GM04503 (cell line): ENCODE measurements around the gene SHANK2.

Source experiments
- DNase-seq: peaks from one replicate; pipeline ENCODE4 v3.0.0-alpha.2; 2012; ENCODE audit warnings: low read depth

SHANK2 gene

DNA sequence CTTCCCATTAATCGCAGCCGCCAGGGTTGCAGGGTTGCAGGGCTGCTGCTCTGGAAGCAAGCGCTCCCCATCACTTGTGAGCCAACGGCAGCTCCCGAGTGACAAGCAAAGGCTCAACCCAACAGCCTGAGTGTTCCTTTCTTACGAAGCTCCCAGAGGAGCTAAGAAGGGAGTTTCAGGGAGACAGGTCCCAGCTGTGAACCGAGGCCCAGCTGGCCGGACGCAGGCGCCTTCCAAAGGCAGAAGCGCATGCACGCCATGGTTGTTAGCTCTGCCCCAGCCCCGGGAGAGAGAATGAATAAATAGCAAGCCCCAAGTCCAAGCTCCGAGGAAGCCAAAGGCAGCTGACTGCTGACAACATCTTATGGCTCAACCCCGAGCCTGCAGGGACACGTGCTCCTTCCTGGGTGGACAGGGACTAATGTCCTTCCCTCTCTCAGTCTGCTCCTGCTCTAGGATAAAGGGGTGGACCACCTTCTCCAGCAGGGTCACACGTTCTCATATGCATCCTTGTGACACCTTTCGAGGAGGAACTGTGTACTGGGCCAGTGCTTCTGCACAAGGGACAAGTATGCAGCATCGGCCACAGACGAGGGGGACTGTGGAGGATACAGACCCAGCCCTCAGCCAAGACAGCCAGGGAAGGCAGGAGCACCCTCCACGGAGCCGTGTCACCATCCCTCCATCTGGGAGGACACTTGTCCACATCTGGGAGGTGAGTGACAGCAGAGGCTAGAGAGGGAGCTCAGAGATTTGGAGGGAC lies 29.9 kb downstream of the SHANK2 start:
- no peak for DNase-seq

DNA sequence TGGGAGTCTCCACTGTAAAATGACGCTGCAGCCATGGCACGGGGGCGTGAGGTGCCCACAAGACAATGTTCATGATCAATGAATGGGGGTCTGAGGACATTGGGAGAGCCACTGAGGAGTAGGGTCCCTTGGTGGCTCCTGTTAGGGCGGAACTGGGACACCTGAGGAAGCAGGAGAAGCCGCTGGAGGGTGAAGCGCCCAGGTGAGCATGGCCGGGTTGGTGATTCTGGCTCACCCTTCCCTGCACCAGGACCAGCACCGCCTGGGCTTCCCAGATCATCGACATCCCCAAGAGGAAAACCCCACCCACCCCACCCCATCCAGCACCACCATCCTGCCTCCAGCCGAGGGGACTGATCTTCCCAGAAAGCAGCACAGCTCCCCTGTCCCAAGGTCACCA lies 30.6 kb downstream of the SHANK2 start:
- DNase-seq = no peak

DNA sequence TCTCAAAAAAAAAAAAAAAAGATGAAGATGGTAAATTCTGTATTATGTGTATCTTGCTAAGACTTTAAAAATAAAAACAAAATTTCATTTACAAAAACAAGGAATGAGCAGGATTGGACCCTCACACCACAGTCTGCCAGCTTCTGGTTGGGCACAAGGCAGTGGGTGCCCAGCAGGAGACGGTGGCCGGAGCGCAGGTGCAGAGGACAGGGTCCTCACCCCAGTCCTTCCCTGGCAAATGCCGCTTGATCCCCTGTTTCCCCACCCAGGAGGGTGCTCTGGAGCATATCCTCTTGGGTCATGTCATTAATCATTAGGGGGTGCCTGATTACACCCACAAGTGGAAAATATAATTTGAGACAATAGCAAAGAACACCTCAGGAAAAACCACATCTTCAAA lies 31.2 kb downstream of the SHANK2 start:
- DNase-seq = no peak

DNA sequence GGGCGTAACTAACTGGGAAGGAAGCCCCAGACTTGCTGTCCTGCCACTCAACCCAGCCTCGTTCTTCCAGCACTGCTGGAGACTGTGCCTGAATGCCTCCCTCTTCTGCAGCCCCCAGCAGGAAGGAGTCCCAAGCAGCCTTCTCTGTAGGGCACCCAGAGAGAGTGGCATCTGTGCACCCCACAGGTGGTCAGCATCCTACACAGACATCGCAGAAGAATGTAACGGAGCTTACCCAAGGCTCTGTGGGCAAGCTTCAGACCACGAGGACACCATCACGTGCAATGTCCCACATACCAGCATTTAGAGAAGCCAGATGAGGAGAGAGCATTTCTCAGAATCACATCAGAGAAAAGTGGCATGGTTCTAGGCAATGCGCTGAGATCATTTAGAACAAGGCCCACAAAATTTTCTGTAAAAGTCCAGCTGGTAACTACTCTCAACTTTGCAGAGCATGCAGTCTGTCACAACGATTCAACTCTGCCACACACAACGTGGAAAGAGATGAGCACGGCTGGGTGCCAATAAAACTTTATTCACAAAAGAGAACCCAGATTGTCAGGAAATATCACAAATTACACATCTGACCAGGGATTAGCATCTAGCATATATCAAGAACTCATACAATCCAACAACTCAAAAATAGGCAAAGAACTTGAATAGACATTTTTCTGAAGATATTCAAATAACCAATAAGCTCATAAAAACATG lies 33.4 kb downstream of the SHANK2 start:
- no peak for DNase-seq

DNA sequence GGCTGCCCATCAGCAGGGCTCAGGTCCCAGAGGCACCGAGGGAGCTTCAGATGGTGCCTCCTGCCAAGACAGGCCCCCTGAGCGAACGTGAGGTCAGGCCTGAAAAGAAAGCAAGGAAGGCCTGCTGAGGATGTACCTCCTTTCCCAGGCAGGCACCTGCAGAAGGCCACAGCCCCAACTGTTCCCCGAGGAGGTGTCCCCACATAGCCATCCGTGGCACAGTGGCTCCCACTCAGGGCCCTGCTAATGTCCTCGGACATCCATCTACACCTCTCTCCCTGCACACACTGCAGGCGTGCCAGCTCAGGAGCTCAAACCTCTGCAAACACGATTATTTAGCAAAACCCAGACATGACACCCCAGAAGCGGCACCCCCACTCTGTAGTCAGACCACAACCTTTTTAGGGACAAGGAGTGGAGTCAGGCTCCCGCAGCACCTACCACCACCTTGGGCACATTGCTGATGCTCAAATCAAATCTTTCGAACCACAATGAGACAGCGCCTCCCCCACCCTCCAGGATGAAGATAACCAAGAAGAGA lies 36.9 kb downstream of the SHANK2 start:
- DNase-seq = no peak

DNA sequence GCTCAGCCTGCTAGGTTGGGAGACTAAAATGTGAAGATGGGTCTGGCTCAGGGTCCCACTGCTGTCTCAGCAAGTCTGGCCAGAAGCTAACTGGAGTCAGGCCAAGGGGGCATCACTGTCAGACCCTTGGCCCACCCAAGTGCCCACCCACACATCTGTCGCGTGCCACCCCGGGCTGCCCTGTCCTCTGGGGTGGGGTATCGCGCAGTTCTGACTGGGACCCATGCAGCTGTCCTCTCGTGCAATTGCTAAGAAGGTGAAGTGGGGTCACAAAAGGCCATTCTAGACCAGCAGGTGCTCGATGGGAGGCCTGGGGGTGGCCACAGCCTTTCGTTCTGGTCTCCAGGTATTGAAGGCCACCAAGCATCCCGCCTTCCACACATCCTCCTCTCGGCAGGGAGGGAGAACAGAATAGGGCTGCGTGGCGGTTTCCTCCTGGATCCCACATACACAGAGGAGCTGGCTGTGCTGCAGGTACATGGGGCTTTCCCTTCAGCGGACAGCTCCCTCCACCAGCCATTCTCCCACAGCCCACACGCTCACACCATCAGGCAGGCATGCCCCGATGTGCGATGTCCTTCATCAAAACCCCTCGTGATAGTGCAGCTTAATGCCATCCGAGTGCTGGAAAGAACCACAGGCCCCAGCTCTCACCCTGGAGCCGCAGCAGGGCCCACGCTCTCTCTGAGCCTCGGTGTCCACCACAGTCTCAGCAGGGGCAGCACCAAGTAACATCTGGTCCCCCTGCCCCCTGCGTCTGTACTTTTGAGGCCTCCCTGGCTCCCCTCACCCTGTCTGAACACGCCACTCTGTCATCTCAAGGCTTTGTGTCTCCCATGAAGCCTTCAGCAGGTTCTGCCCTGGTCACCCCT lies 37.6 kb downstream of the SHANK2 start:
- DNase-seq = no peak

DNA sequence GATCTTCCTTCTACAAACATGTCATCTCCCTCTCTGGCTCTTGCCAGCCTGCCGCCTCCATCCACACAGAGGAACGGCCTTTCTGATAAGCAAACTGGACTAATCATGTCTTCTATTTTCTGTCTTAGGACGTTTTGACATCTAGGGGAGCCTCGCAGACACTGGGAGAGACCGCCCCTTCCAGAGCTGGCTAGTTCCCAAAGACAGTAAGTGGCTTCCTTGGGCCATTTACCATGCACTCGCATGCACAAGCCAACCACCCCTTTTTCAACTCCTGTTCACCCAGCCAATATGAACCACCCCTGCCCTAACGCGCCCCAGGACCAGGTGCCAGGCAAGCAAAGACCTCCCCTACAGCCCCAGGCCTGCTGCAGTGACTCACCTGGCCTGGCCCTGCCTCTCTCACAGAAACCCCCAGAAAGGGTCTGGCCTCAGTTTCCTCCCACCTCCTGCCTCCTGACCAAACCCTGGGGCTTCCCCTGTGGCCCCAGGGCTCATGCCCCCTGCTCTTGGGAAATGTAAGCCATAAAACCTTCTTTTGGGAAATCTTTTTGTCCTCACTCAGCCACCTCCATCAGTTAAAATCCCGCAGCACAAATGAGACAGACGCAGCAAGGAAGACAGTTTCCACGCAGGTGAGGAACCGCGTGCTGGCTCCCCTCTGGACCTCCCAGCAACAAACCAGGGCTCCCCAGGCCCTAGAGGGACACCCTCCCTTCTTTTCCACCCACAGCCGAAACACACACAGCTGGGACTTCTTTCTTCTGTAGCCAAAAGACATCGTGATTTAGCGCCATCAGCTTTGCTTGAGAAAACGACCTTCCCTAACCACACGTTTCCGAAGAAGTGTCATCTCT lies 38.5 kb downstream of the SHANK2 start:
- no peak for DNase-seq

DNA sequence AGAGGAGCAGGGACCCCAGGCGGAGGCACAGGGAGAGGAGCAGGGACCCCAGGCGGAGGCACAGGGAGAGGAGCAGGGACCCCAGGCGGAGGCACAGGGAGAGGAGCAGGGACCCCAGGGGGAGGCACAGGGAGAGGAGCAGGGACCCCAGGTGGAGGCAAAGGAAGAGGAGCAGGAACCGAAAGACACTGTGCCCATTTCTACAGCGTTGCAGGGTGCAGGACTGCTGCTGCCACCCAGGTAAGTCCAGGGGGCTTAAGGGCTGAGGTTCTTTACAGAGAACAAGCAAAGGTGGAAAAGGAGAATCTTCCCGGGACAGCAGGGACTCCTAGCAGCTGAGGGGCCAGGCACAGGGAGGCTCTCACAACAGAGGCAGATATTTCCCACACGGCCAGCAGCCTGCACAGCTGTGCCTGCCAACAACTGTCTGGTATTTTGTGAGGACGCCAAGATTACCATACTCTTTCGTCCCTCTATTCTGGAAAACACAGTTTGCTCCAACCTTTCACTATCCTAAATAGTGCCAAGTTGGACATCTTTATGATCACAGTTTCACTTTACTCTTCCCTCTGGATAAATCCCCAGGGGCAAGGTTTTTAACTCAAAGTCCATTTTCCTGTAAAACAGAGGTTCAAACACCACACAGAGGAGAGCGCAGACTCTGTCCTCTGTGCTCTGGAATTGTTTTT lies 39.4 kb downstream of the SHANK2 start:
- no peak for DNase-seq

DNA sequence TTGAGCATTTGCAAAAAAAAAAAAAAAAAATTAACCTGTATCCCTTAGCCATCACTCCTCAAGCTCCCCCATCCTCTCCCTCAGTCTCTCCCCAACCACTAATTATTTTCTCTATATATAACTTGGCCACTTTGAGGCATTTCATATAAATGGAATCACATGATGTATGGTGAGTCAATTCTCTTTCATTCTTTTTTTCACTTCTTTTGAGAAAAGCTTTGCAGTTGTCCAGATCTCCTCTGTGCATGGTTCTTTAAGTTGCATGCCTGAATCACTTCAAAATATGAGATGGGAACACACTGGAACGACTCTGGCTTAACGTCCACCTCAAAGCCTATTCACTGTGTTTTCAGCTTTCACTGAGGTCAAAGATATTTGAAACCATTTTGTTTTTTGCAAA lies 40.7 kb downstream of the SHANK2 start:
- DNase-seq = no peak

DNA sequence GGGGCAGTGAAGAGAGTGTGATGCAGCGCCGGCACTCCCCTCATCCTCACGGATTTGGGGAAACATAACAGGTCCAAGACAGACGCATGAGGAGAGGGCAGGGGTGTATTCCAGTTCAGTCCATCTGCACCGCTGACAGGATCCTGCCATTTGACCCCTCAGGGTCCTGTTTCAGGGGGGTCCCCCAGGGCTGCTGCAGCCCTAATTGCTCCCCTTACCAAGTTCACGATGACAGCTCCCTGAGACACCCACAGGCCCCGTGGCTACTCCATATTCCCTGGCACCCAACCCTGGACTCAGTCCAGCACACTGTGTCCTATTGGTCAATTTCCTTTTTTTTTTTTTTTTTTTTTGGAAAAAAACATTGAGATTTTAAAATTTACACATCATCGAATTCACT lies 41.5 kb downstream of the SHANK2 start:
- no peak for DNase-seq

DNA sequence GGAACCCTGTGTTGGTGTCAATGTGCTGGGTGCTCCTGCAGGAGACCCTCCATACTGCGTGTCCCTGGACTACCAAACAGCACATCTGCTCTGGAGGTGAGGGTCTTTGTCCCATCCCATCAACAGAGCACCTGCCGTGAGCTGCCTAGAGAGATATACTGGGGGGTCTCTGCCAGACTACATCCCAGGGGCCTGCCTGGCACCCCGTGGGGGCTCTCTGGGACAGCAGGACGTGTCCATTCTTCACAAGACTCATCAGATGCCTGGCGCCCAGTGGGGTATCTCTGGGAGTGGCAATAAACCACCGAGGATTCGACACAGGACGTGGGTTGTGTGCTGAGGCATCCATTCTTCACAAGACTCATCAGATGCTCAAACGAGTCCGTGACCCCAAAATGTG lies 42.7 kb downstream of the SHANK2 start:
- DNase-seq = no peak

DNA sequence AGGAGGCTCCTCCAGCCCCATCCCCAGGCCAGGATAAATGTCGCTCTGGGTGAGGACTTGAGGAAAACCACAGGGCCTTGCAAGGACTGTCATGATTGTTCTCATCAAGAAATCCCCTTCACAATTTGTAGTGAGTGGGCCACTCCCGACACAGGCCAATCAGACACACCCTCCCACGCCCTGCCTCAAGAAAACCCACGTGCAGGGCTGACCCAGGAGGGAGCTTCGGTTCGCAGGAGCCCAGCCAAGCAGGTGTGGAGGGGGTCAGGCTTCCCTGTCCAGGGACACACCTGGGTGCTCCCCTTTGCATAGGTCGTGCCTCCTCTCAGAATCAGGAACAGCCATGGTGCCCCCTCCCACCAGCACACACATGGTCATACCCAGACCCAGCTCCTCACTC lies 43.2 kb downstream of the SHANK2 start:
- DNase-seq = no peak

DNA sequence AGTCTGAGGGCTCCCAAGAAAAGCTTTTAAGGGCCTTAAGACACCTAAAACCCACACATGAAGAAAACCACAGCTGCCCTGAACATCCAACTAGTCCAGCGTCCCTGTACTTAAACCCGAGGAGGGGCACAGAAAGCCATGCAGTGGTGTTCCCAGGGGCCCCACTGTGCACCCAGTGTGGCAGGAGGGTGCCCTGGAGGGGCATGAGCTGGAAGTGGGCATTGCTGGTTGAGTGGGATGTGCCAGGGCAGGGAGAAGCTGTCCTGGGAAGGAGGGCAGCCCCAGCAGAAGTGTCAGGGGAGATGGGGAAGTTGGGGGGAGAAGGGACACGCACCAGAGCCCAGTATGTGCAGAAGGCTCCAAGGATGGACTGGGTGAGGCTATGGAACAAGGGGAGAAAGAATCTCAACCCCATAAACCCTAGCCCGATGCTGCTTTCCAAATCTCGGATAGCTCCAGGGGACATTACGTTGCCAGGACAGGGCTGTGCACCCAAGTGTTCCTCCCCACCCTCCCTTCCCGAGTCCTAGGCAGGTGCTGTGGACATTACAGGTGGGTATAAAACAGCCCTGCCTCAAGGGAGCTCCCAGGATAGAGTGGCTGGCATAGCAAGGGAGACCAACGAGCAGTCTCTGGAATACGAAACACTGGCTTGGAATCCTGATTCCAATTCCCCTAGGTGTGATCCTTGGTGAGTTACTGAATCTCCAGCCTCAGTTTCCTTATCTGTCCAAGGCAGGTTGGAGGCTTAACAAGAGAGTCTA lies 44.2 kb downstream of the SHANK2 start:
- DNase-seq = no peak

DNA sequence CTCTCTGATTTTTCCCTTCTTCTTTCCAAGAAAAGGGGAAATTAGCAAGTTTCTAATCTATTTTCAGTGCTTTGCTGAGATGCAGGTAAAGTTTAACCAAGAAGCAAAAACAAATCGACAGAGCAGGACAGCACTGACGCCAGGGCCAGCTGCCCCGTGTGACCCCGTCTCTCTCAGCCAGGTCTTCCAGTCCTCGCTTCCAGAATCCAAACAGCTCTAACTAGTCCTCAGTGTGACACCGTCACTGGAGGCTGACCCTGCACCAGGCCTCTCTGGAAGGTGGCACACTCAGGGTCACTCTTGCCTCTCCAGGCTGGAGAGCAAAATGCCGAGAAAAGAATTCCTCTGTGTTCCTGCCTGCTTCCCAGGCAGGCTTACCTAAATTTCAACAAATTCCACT lies 44.8 kb downstream of the SHANK2 start:
- no peak for DNase-seq

DNA sequence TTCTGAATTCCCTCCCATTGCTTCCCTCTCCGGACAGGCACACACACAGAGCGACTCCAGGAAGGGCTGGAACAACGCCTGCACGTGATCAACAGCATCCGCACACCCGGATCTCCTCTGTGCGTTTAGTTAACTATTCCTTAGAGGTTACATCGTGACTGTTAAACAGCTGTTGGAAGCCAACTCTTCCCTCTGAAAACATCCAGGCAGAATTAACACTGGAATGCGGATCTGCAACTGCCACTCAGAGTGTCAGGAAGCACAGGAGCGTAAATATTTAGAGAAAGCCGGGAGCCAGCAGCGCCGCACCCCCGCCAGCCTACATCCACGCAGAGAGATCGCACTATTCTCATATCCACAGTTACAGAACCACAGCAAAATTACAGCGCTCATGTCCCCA lies 46.2 kb downstream of the SHANK2 start:
- DNase-seq = no peak

DNA sequence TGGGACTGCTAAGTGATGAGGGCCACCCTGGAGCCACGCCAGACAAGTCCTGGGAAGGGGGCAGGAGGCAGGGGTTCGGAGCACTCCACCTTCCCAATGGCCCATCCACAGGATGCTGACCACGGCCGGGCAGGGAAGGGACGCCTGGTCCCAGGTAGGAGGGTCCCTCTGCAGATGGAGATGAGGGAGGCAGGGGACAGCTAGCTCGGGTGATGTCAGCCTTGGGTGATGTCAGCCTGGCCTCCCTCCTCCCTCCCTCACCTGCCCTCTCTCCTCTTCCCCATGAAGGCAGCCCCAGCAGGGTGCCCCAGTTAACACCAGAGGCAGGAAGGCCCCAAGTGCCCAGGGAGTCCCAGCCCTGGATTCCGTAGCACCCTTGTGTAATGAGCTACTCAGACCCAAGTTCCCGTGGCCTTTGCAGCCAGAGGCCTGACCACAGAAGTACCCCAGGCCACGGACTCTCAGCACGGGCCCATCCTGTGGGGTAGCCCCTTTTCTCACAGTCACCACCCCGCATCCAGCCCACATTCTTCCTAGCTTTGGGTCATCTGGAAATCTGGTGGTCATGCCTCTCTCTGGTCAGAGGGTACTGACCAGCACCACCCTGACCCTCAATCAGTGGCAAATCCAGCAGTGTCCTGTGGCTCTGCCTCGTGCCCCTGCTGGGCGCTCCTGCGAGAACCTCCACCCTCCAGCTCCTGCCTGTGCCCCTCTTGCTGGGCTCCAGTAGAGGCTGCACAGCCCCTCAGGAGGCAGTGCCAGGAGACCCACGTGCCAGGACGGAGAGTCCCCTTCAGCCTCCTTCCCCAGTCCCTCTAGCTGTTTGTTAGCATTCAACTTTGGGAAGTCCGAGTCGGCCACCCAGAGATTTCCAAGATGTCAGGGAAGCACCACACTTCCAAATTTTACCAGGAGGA lies 47.4 kb downstream of the SHANK2 start:
- DNase-seq = no peak

DNA sequence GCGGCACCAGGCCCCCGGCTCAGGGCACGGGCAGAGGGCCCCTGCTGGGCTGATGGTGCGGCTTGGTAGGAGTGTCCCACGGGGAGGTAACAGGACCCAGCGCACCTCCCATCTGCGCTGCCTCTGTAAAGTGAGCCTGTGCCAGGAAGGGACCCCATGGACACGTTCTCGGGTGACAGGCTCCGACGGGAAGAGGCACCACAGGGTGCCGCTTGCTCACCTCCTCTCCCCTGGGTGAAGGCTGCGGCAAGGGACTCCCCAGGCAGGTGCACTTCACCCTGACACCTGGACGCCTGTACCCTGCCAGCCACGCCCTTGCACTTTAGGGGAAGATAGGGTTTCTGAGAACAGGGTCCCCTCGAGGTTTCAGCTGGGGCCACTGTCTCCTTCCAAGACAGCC lies 48.1 kb downstream of the SHANK2 start:
- DNase-seq = no peak

DNA sequence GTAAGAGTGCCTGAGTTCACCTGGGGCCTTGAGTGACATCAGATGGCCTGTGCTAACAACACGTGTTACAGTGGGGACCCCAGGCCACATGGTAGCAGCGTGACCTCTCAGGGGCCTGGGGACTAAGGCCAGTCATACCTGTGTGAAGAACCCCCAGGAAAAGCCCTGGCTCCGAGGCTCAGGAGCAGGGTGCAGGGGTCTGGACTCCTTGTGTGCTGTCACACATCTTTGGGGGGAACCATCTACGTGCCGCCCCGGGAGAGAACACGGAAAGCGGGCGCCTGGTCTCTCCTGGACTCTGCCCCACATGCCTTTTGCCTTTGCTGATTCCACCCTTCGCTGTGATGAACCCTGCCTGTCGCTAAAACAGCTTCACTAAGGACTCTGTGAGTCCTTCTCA lies 48.7 kb downstream of the SHANK2 start:
- no peak for DNase-seq

DNA sequence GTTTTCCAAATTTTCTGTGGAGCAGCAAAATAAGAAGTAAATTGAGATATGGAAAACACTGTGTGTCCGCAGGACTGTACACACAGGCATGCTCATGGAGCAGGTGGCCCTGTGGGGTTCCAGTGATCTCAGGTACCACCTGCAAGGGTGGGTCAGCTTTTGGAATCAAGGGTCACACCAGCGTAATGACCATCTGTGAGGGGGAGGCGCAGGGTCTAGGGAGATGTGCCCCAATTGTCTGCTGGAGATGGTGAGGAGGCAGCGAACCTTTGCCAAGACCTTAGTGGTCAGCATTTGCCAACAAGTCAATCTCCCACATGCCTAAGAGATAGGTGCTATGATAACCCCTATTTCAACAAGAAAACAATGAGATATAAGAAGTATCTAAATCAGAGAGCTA lies 49.4 kb downstream of the SHANK2 start:
- DNase-seq = no peak
